CD4-positive, alpha-beta T cell (primary cell): ENCODE results near the gene CD36. TPM values are rescaled to one million over a fixed set of nuclear protein-coding genes. Genes with fewer than 3 reads are reported as not detected.
A peak's percentile ranks its signal among the peaks of the same experiment; 100 is the strongest.

Experiments
- ATAC-seq: fragments of 200-7000 bp; cut with Tn5 transposase; one replicate; pipeline ENCODE4 v1.10.0; 2022; ENCODE audit warnings: mild to moderate bottlenecking; ENCODE audit not compliant: poor library complexity
- CTCF ChIA-PET: fragments of 350-600 bp; sonication (Branson Sonifier 250); formaldehyde crosslinking; loops from one replicate; lab custom pipeline; 2021; ENCODE audit warnings: antibody characterized with exemption, inconsistent platforms; lab: Charles Lee
- POLR2A ChIA-PET: fragments of 350-600 bp; sonication (Branson Sonifier 250); formaldehyde crosslinking; loops from one replicate; lab custom pipeline; 2021; ENCODE audit warnings: antibody characterized with exemption, inconsistent platforms; lab: Charles Lee
- DNase-seq, 14 experiments: peaks; one replicate each; pipeline ENCODE4 v3.0.0-alpha.2; 2013 to 2020; ENCODE audit warnings: mixed read lengths in 2 of 14
- H3K27ac ChIP-seq, 2 donors: one replicate each; pipeline versions ENCODE4 v1.5.1 to v1.7.0; 2013; ENCODE audit warnings: low read length in 2 of 2, low read depth in 1 of 2, mild to moderate bottlenecking in 1 of 2
- H3K27me3 ChIP-seq, 2 experiments: 1 replicate in 1 of 2; 2 replicates in 1 of 2; pipeline versions ENCODE4 v1.6.1 to v1.7.0; 2013; ENCODE audit warnings: low read length in 2 of 2, control low read depth in 1 of 2, mild to moderate bottlenecking in 1 of 2, moderate library complexity in 1 of 2; ENCODE audit not compliant: insufficient read depth in 2 of 2, control insufficient read depth in 1 of 2
- H3K36me3 ChIP-seq: one replicate; pipeline ENCODE4 v1.6.1; 2013; ENCODE audit warnings: low read length, control low read depth; ENCODE audit not compliant: insufficient read depth
- H3K4me1 ChIP-seq: one replicate; pipeline ENCODE4 v1.6.1; 2013; ENCODE audit warnings: low read length, control low read depth; ENCODE audit not compliant: insufficient read depth
- H3K4me3 ChIP-seq: one replicate; pipeline ENCODE4 v1.5.1; 2013; ENCODE audit warnings: mild to moderate bottlenecking, low read length, moderate library complexity
- H3K9me3 ChIP-seq, 2 experiments: 1 replicate in 1 of 2; 2 replicates in 1 of 2; pipeline versions ENCODE4 v1.6.1 to v1.7.0; 2013; ENCODE audit warnings: low read length in 2 of 2, mild to moderate bottlenecking in 2 of 2, control low read depth in 1 of 2, moderate library complexity in 1 of 2; ENCODE audit not compliant: control insufficient read depth in 1 of 2, insufficient read depth in 1 of 2
- H3K27ac Mint-ChIP-seq: one replicate; pipeline ENCODE4 v1.8.0; 2020; ENCODE audit warnings: mixed read lengths
- H3K27me3 Mint-ChIP-seq: one replicate; pipeline ENCODE4 v1.8.0; 2021; ENCODE audit warnings: mixed read lengths
- H3K36me3 Mint-ChIP-seq: one replicate; pipeline ENCODE4 v1.8.0; 2021; ENCODE audit warnings: low read depth, mixed read lengths
- H3K4me1 Mint-ChIP-seq: one replicate; pipeline ENCODE4 v1.8.0; 2021; ENCODE audit warnings: low read depth, mixed read lengths
- H3K4me3 Mint-ChIP-seq: one replicate; pipeline ENCODE4 v1.8.0; 2020; ENCODE audit warnings: mild to moderate bottlenecking, mixed read lengths
- H3K9me3 Mint-ChIP-seq: one replicate; pipeline ENCODE4 v1.8.0; 2020; ENCODE audit warnings: mixed read lengths
- intact Hi-C, 2 experiments: fragments of 100-400 bp; cut with DNase I in 1 of 2; cut with micrococcal nuclease in 1 of 2; formaldehyde crosslinking; loops; one replicate each; pipeline versions ENCODE4 v1.15.1 to v1.9.0; 2023 to 2025; cut with DNase I, micrococcal nuclease
- total RNA-seq, 174 experiments: library from RNA in 2 of 174; stranded (reverse) in 2 of 174; gene quantifications; one replicate each; pipeline ENCODE4 v1.2.3 and lab custom pipeline; 2021 to 2026
- TF ChIP-seq, protein P1 (sequence below): fragments of 200-600 bp; IDR thresholded peaks from one replicate; pipeline ENCODE4 v1.8.0; 2022; ENCODE audit warnings: antibody characterized with exemption, mild to moderate bottlenecking

CD36 gene
- total RNA-seq, 2 experiments from 2014 or later: 1.4 to 1.7 TPM

- no peak overlapping the region for H3K4me3 ChIP-seq
- ChIA-PET CTCF (interaction anchor here (1.6 kb wide), 1 partner anchor 10 kb away, joined by 3 read pairs; no protein-coding TSS in a partner anchor), POLR2A (no interaction called here)
- no peak for ATAC-seq
- no peaks in the 10 kb centered on the region for H3K36me3 Mint-ChIP-seq
- H3K9me3 ChIP-seq: peaks cover 0 to 4% of the 10 kb centered on the region in 2 experiments
- no peaks in the 10 kb centered on the region for H3K36me3 ChIP-seq
- DNase-seq: peak in 2 of 14 experiments; percentile 15 to 21
- no peak overlapping the region for H3K27ac Mint-ChIP-seq
- H3K27ac ChIP-seq: no peak overlapping the region
- intact Hi-C loops: no loop called here
- no peaks in the 10 kb centered on the region for H3K27me3 Mint-ChIP-seq
- H3K9me3 Mint-ChIP-seq: no peaks in the 10 kb centered on the region
- TF ChIP-seq, protein P1, sequence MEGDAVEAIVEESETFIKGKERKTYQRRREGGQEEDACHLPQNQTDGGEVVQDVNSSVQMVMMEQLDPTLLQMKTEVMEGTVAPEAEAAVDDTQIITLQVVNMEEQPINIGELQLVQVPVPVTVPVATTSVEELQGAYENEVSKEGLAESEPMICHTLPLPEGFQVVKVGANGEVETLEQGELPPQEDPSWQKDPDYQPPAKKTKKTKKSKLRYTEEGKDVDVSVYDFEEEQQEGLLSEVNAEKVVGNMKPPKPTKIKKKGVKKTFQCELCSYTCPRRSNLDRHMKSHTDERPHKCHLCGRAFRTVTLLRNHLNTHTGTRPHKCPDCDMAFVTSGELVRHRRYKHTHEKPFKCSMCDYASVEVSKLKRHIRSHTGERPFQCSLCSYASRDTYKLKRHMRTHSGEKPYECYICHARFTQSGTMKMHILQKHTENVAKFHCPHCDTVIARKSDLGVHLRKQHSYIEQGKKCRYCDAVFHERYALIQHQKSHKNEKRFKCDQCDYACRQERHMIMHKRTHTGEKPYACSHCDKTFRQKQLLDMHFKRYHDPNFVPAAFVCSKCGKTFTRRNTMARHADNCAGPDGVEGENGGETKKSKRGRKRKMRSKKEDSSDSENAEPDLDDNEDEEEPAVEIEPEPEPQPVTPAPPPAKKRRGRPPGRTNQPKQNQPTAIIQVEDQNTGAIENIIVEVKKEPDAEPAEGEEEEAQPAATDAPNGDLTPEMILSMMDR: no peak
- no peaks in the 10 kb centered on the region for H3K27me3 ChIP-seq
- no peaks in the 10 kb centered on the region for H3K4me1 ChIP-seq
- no peaks in the 10 kb centered on the region for H3K4me1 Mint-ChIP-seq
- no peak overlapping the region for H3K4me3 Mint-ChIP-seq
Observed at GRCh38 chr7:80618096-80618495, 20.3 kb upstream of the CD36 start.

- intact Hi-C loops: no loop called here
- no peak for DNase-seq
- no peaks in the 10 kb centered on the region for H3K36me3 Mint-ChIP-seq
- no peak overlapping the region for H3K4me3 ChIP-seq
- no peaks in the 10 kb centered on the region for H3K27me3 Mint-ChIP-seq
- CTCF ChIA-PET: no interaction called here
- POLR2A ChIA-PET: no interaction called here
- H3K27ac Mint-ChIP-seq: no peak overlapping the region
- no peak for ATAC-seq
- no peaks in the 10 kb centered on the region for H3K9me3 Mint-ChIP-seq
- no peak overlapping the region for H3K4me3 Mint-ChIP-seq
- peaks cover 0 to 4% of the 10 kb centered on the region in 2 experiments for H3K9me3 ChIP-seq
- no peak overlapping the region for H3K27ac ChIP-seq
- no peaks in the 10 kb centered on the region for H3K36me3 ChIP-seq
- H3K4me1 Mint-ChIP-seq: no peaks in the 10 kb centered on the region
- no peaks in the 10 kb centered on the region for H3K4me1 ChIP-seq
- H3K27me3 ChIP-seq: no peaks in the 10 kb centered on the region
- TF ChIP-seq, protein P1: no peak
Observed at GRCh38 chr7:80619741-80620140, 18.7 kb upstream of the CD36 start.

DNA sequence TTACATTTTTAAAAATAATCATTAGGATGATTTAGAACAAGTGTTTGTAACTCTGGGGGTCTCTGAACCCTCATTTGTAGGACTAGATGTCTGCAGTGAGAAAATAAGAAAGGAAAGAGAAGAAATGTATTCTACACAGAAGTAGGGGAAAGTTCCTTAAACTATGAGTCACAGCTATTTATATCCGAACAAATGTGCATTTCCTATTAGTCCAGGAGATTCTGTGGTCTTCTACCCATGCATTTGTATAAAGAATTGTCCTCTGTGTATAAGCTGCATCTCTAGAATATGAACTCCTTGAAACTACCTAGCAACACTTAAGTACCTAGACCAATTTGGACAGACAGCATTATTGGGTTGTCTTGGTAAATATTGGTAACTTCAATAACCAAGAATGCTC, 15.9 kb upstream of the CD36 start:
- CTCF ChIA-PET: no interaction called here
- Mint-ChIP-seq H3K36me3 (no peaks in the 10 kb centered on the region), H3K27me3 (no peaks in the 10 kb centered on the region), H3K4me3 (no peak overlapping the region), H3K27ac (no peak overlapping the region), H3K4me1 (no peaks in the 10 kb centered on the region), H3K9me3 (no peaks in the 10 kb centered on the region)
- Histone ChIP-seq H3K9me3 (peaks cover 0 to 4% of the 10 kb centered on the region in 2 experiments), H3K27ac (no peak overlapping the region), H3K27me3 (no peaks in the 10 kb centered on the region), H3K4me3 (no peak overlapping the region), H3K4me1 (no peaks in the 10 kb centered on the region), H3K36me3 (no peaks in the 10 kb centered on the region)
- no peak for ATAC-seq
- intact Hi-C loops: no loop called here
- POLR2A ChIA-PET: no interaction called here
- DNase-seq: peak in 2 of 14 experiments; percentile 6 to 15
- TF ChIP-seq, protein P1: no peak
